ENCODE data around the gene C11orf68. TPM values are rescaled to one million over a fixed set of nuclear protein-coding genes. Genes with fewer than 3 reads are reported as not detected.

Gene C11orf68
- total and polyA plus RNA-seq, 2 experiments from 2014 or later: 16.8 to 23.2 TPM

- ATAC-seq (no peak), DNase-seq (ENCODE audit: low spot score) (no peak)
- Histone ChIP-seq H3K4me3 (no peak overlapping the region), H3K27me3 (ENCODE audit: insufficient read depth) (no peaks in the 10 kb centered on the region), H3K4me2 (no peak overlapping the region), H3K79me2 (replicated peaks; ENCODE audit: insufficient read depth) (peaks cover 7% of the 10 kb centered on the region), H2AFZ (no peak overlapping the region), H3K9me2 (ENCODE audit: insufficient read depth) (no peaks in the 10 kb centered on the region), H4K20me1 (replicated peaks; ENCODE audit: insufficient read depth) (no peaks in the 10 kb centered on the region), H3K27ac (ENCODE audit: low read depth) (no peak overlapping the region), H3K4me1 (ENCODE audit: insufficient read depth) (peaks cover 7% of the 10 kb centered on the region), H3K36me3 (ENCODE audit: insufficient read depth) (no peaks in the 10 kb centered on the region), H3F3A (replicated peaks; ENCODE audit: low read depth) (0 out of 2 replicates have a peak, but pooled peaks cover 6% of the 10 kb centered on the region)
- H3K4me1 Mint-ChIP-seq: peaks cover 10% of the 10 kb centered on the region
- H3K27ac Mint-ChIP-seq: no peak overlapping the region; the same call in 1 of the 2 replicates
- H3K36me3 Mint-ChIP-seq (ENCODE audit: low read depth): peaks cover 3% of the 10 kb centered on the region; the same call in 1 of the 3 replicates
- TF ChIP-seq ETS1 (IDR thresholded peaks at IDR 0.05): no peak
- TF ChIP-seq ZNF114 (CRISPR knock-in tag; IDR thresholded peaks at IDR 0.05): no peak
- TF ChIP-seq CREB1 (CRISPR knock-in tag; IDR thresholded peaks at IDR 0.05; ENCODE audit: low read depth): no peak
- TF ChIP-seq NANOG (IDR thresholded peaks at IDR 0.05; ENCODE audit: borderline replicate concordance): no peak
- no peak for TF ChIP-seq EZH2 (IDR thresholded peaks at IDR 0.05; ENCODE audit: low read depth, unreplicated experiment)
- no peak for TF ChIP-seq JUNB (IDR thresholded peaks at IDR 0.05; ENCODE audit: unreplicated experiment)
- TF ChIP-seq REST (IDR thresholded peaks at IDR 0.05; ENCODE audit: unreplicated experiment): no peak
- TF ChIP-seq CTCF (conservative IDR thresholded peaks at IDR 0.05; ENCODE audit: low read depth in 2 of 2): no peak
- no peak for TF ChIP-seq ZNF462 (CRISPR knock-in tag; IDR thresholded peaks at IDR 0.05)
- no peak for TF ChIP-seq STAT1 (IDR thresholded peaks at IDR 0.05; ENCODE audit: unreplicated experiment)
- no peak for TF ChIP-seq EZH2phosphoT487 (IDR thresholded peaks at IDR 0.05; ENCODE audit: unreplicated experiment)
- TF ChIP-seq POLR2AphosphoS5 (IDR thresholded peaks at IDR 0.05; ENCODE audit: low read depth): no peak
- no peak for TF ChIP-seq ZNF331 (CRISPR knock-in tag; IDR thresholded peaks at IDR 0.05; ENCODE audit: low read depth)
- H3K27me3 Mint-ChIP-seq (ENCODE audit: insufficient read depth, low read depth, poor library complexity): peaks cover 23% of the 10 kb centered on the region
- H3K9me3 Mint-ChIP-seq: no peaks in the 10 kb centered on the region
- H3K4me3 Mint-ChIP-seq: peak overlapping the region; percentile 9; the same call in 1 of the 3 replicates
These were observed 3.6 kb downstream of the C11orf68 start for GRCh38 chr11:65915101-65915820.
